AG08396 (cell line): ENCODE data around the gene SPATA9.

Experiments used
- DNase-seq: peaks from one replicate; pipeline ENCODE4 v3.0.0; 2012; ENCODE audit warnings: low spot score, mixed read lengths

The SPATA9 gene, protein sequence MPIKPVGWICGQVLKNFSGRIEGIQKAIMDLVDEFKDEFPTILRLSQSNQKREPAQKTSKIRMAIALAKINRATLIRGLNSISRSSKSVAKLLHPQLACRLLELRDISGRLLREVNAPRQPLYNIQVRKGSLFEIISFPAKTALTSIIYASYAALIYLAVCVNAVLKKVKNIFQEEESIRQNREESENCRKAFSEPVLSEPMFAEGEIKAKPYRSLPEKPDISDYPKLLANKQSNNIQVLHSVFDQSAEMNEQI

DNA sequence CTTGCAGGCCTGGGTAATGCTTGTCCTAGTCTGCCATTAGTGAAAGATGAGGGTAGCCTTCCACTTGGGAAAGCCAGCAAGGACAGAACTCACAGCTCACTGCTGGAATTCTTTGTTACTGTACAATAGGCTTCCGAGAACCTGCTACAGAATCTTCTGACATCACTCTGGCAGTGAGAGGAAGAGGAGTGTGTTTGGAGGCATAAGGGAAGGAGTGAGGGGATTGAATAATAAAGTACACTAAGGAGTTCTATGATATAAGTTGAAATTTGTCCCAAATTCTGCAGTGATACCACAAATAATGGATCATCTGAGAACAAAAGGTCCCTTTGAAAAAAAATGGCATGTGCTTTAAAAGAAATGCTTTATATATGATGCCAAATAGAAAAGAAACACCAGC lies at the start of gene SPATA9:
TSS of gene SPATA9 (minus strand) at position 101 of the 400 bp plus-strand sequence. CDS start 137 bp downstream, outside the sequence.
- no peak for DNase-seq

DNA sequence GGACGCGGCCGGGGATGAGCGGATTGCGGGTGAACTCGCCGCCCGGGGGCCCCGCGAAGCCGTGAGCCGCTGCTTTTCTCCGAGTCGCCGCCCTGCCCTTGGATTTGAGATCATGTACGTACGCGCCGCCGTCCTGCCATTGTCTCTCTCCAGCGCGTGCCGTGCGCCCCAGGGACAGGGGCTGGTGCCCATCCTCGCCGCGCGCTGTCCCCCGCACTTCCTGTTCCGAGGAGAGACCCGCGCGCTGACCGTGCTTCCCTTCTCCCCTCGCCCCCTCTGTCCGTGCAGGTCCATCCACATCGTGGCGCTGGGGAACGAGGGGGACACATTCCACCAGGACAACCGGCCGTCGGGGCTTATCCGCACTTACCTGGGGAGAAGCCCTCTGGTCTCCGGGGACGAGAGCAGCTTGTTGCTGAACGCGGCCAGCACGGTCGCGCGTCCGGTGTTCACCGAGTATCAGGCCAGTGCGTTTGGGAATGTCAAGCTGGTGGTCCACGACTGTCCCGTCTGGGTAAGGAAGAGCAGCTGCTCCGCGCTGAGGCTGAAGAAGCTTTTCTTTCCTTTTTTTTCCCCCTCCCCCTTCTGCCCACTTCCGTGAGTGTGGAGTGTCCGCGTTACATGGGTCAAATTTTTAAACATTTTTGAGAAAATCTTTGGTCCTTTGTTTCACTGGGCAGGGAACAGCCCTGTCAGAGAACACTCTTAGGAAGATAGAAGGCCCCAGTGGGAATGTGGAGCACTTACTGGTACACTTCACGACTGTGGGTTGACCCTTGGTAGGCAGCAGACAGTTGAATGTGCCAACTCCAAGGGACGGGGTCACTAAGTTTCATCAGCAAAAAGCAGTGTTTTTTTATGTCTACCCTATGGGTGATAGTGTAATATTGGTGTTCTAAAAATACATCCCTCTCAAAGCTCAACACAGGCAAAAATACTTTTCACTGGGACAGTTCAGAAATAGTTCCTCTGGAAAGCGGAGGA lies 49.1 kb upstream of the SPATA9 start:
- DNase-seq, result no peak

DNA sequence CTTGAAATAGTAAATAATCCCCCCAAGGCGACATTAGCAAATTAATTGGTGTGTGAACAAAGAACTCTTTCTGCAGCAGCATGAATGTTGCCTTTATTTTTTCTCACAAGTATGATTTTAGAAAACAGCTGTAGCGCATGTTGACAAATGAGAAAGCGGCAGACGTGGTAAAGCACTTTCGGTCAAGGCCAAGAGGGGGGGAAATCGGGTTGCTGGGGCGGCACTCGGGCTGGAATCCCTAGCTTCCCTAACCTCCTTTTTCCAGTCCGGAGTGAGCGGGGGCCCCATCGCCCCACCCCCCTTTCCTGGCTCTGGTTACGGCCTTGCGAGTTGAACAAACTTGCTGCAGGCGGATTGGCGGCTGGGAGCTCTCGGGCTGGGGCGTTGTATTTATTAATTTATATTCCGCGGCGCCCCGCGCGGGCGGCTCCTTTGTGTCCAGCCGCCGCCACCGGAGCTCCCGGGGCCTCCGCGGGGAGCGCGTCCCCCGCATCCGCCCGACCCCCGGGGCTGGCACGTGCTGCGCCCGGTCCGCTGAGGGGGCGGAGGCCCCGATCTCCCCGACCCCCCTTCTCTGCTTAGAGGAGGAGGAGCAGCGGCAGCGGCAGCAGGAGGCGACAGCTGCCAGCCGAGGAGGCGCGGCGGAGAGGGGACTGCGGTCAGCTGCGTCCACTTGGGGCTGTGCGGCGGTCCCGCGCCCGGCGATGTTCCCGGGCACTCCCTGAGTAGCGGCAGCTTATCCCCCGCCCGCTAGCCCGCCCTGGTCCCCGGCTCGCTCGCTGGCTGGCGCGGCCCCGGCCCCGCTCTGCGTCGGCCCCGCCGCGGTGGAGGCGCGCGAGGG lies 48.2 kb upstream of the SPATA9 start, which contains the start of gene RHOBTB3:
TSS of gene RHOBTB3 (plus strand) at position 607 of the 841 bp plus-strand sequence. CDS start 347 bp downstream, outside the sequence.
- DNase-seq, result peak; percentile 82

DNA sequence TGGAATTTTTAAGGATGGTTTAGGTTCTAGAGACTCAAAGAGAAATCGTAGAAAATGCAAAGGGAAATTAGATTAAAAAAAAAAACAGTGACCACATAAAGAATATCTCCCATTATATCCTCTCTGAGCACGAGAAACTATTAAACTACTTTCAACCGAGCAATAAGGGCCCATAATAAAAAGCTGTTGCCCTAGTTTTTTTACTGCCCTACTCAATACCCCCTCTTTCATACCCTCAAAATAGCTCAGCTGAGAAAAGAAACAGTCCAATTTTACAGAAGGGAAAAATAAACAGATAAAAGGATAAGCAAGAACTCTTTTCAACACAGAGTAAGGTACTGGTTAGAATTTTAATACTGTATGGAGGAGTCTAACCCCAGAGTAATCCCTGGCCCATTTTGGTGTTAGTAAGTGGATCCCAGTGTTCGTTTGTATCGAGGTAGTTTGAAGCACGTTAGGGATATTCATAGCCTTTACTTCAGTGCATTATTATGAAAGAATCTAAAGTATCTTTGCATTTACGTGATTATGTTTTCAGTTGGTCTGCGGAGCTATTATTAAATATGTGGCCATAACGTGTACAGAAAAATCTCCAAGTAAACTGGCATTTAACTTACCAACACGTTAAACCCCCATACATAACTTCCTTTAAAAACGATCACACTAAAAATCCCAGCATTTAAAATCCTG lies 47.4 kb upstream of the SPATA9 start:
- no peak for DNase-seq

DNA sequence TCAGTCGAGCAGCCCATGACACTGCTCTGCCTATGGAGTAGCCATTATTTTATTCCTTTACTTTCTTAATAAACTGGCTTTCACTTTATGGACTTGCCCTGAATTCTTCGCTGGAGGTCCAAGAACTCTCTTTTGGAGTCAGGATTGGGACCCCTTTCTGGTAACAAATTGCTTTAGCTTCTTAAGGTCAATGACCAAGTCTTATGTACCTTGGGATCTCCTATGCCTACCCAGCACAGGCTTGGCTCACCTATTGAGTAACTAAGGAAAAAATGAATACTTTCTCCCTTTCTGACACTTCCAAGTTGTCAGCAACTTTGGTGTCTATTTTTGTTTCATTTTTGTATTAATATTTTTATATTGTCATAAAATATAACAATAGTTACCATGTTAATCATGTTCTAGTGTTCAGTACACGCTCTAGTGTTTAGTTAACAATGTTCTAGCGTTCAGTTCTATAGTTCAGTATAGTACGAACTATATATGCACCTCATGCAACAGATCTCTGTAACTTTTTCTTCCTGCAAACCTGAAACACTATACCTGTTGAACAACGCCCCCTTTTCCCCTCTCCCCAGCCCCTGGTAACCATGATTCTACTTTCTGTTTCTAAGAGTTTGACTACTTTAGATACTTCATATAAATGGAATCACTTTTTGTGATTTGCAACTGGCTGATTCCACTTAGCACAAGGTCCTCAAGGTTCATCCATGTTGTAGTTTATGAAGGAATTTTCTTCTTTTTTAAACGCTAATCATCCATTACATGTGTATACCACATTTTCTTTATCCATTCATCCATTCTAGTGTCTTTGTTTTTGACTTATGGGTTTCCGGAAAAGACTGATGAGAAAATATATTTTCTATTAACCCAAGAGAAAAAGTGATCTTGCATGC lies 46.6 kb upstream of the SPATA9 start:
- no peak for DNase-seq

DNA sequence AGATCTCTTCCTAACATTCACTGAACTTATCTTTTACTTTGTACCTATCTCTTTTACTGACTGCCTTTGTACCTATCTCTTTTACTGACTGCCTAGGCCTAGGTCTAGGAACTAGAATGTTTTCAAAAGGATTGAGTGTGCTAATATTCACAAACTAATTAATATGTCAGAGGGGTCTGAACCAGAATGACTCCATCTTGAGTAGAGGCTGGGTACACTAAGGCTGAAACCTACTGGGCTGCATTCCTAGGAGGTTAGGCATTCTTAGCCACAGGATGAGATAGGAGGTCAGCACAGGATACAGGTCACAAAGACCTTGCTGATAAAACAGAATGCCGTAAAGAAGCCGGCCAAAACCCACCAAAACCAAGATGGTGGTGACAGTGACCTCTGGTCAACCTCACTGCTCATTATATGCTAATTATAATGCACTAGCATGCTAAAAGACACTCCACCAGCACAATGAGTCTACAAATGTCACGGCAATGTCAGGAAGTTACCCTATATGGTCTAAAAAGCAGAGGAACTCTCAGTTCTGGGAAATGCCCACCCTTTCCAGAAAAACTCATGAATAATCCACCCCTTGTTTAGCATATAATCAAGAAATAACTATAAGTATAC lies 45.8 kb upstream of the SPATA9 start:
- no peak for DNase-seq

DNA sequence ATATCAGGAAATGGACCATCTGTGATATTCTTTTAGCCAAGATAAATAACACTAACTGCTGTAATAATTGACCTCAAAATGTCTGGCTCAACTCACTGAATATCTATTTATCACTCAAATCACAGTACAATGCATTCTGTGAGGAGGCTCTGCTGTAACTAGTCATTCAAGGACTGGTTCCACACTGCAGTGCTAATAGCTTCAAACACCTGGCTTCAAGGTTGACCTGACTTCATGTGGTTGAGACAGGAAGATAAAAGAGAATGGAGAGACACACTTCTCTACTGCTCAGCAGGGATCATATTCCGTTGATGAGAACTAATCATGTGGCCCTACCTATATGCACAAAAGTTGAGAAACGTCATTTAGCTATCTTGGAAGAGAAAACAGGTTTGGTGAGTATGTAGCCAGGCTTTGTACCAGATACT lies 45.0 kb upstream of the SPATA9 start:
- no peak for DNase-seq

DNA sequence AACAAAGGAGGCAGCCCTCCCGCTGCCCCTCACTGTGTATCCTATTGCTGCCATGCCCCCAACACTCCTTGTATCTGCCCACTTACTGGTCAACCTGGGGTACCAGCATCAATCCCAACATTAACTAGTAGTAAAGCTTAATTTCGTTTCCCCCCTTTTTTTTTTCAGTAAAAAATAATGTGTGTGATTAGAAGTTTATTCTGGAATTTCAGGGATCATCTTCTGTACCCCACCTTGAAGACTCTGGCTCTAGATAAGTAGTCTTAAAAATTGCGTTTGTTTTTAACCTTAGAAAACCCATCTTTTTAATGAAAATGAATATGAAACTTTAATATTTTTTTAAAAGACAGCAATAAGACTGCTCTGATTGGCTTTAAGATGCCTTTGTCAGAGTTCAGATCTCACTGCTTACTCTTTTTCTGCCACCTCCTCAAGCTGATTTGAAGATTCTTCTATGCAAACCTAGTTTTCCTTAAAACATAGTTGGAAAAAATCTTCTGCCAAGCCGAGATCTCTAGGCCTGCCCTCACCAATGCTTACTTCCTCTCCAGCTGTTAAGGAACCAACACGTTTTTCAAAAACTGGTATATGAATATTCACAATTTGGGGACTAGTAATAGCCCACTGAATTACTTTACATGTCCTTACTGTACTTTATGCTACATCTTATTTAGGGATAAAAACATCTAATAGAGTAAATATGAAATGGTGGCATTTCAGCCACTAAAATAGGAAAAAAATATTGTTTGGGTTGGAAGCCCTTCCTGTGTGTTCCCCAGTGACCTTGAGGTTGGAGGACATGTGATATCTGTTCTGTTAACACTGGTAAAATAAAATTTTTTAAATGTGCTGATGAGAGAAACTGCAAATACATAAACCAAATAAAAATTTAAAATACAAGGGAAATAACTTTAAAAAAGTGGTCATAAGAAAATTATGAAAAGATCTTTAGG lies 44.3 kb upstream of the SPATA9 start:
- DNase-seq, result no peak

DNA sequence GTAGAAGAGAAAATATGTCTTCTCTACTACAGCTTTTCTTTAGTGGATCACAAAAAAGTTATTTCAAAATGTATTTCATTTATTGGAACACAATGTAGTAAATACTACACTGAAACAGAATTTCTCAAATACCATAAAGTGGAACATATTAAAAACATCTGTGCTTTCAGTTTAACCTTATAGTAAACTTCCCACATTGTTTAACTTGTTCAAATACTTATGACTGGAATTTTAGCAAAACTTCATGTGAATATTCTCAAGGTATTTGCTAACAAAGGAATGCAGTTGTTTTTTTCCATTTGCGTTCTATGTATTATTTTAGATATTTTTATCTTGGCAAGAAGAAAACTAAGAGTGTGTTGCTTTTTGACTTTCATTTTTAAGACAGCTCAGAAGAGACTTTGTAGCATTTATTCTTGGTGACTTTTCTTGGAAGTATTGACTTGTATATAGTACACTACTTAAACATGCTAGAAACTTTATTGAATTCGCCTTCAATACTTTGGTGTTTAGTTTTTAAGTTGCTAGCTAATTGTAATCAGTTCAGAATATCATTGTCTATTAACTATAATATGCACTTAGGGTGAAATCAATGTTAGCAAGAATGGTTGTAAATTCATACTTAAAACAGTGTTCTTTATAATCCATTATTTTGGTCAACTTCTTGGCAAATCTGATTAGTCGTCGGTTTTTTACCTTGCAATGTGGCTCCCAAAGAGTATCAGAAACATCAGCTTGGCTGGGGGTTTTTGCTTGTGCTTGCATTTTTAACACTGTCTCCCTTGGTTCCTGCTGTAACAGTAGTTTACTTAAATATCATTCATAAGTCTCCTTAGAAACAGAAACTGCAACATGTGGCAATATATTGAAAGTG lies 43.4 kb upstream of the SPATA9 start:
- DNase-seq, result no peak

DNA sequence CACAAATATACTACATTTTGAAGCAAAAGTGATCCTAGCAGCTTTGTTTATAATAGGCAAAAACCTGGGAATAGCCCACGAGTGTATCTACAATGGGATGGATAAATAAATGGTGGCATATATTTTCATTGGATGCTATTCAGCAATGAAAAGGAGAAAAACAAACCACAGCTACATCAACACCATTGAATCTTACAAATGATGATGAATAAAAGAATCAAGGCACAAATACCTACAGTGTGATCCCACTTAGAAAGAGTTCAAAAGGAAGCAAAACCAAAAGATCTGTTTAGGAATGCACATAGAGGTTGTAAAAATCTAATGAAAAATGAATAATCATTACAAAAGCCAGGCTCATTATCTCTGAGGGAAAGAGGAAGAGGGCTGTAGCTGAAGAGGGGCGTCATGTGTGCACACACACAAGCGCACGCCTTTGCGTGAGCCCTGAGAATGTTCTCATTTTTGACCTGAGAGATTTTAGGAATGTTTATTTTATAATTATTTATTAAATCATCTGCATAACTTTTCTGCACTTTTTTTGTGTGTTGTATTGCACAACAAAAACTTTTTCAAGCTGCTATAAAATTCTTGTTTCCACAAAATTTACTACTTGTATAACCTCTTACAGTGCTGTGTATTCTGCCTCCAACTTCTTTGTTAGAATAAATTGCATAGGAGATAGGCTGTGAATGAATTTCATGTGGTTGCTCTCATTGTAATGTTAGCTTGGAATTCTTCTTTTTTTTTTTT lies 42.5 kb upstream of the SPATA9 start:
- no peak for DNase-seq

DNA sequence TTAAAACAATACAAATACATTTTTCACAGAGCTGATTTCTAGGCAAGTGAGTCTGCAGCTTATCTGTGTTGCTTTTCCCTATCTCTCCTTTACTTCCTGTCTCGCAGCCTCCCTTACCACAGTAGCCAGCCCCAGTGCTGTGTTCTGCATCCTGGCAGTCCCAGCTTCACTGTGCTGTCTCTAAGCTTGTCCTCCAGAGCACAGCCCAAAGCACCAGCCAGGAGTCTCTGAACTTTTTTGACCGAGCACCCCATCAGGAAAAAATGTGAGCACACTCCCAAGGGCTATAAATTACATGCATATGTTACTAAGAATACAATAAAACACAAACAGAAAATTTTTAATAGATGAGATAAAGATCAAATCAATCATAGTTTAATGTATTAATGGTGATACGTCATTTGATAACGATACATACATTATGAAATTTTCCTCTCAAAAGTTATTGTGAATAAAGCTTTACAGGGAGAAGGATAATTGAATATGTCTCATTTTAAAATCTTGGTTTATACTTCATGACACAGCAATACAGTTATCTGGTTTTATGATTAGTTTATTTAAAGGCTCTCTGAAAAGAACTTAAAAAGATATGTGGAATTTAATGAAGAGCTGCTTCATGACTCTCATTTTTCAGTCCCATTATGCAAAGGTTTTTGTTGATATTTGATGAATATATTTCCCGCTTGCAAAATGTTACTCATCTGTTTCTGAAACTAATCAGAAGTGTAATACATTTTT lies 41.0 kb upstream of the SPATA9 start:
- no peak for DNase-seq

DNA sequence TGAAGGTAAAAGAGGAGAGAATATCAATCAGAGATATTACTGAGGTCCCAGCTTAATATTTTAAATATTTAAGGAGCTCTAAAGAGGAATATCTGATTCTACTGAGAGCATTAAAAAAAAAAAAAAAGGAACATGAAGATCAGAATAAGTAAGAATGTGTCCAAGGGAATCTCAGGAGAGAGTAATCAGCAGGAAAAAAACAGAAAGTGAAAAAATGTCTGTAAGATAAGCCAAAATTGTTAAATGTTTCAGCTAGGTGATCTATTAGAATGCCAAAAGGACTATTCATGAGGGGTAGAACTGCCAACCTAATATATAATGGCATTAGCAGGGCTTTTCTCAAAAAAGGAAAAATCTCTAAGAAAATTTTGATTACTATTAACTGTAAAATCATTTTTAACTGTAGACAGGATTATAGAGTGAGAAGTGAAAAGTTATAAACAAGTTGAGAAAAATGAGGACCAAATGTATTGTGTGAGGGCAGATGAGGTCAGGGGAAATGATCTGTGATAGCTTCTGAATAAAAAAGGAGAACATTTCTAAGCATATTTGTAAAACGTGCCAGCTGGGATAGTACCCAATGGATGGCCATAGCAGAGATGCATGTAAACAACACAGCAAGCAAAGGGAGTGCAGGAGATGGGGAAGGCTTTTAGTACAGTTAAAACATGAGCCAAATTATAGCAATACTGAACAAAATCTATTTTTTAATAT lies 38.9 kb upstream of the SPATA9 start:
- no peak for DNase-seq

DNA sequence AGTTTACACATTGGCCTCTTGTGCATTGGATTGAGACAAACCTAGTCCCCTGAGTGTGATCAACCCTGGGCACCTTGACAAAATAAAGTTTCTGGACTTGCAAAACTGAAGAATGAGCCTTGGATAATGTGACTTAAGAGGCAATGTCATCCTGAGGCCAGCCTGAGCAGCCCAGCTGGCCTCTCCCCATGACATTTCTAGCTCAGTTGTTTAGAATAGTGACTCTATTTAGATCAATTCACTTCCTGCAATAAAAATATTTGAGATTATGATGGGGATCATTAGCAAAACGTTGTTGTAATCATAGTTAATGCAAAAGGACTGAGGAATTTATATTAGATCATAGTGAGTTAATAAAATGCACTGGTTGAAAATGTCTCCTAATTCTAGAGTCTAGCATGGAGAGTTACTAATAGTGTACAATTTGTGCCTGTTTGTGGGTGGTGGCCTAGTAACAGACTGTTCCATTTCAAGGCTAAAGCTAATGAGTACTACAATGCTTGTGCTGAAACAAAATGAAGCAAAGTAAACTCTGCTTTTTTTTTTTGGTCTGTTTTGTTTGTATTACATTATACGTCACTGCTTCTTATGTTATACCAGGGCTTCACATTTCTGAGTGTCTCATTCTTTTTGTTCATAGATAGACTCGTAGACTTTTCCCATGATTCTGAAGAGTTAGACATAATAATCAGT lies 37.4 kb upstream of the SPATA9 start:
- no peak for DNase-seq

DNA sequence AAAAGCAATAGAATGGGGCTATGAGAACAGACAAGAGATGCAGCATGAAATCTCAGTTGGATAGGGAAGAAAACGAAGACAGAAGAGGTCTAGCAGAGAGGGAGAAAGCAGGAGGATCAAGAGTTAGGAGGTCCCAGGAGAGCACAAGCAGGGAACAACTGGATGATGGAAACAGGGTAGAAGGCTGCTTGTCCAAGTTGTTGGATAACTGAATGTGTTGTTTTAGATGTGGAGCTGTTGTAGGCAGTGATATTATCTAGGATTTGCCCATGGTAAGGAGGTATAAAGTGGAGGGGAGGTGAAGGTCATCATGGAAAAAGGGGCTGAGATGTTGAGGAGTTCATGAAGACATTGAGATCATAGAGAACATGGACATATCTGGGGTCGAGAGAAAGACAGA lies 35.9 kb upstream of the SPATA9 start:
- DNase-seq, result no peak

DNA sequence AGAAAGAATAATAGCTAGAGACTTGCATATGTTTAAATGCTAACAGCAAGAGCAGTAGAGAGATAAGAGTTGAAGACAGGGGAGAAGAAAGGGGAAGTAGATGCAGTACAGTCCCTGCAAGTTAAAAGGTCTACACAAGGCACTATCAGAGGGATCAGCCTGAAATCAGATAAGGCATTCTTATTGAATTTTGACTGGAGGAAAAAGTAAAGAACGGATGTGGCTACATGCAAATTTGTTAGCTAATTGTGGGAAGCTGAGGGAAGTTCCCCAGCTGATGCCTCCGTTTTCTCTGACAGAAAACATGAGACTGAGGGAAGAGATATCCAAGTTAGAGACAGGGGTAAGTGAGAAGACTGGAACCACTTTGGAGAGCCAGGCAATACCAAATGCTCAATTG lies 35.4 kb upstream of the SPATA9 start:
- DNase-seq, result no peak
